Measurements from ENCODE around the gene FAM131A. TPM values are rescaled to one million over a fixed set of nuclear protein-coding genes. Genes with fewer than 3 reads are reported as not detected.

The FAM131A gene
- polyA plus RNA-seq, 1 donor from 2014 or later, result 141 TPM

GRCh38 chr3:184299488-184300377, 37.7 kb upstream of the FAM131A start:
- H3K4me2 ChIP-seq (ENCODE audit: low read length), result peak overlapping the region; percentile 65
- peak overlapping the region; percentile 80 for H2AFZ ChIP-seq (ENCODE audit: low read depth, low read length)
- no peaks in the 10 kb centered on the region for H3F3A ChIP-seq (ENCODE audit: insufficient read depth, low read length, poor library complexity, severe bottlenecking)
- no peaks in the 10 kb centered on the region for H3K9me3 ChIP-seq (ENCODE audit: low read length)
- no peaks in the 10 kb centered on the region for H3K36me3 ChIP-seq (ENCODE audit: insufficient read depth, low read length)
- peak; percentile 46 for TF ChIP-seq MXI1 (conservative IDR thresholded peaks at IDR 0.05; ENCODE audit: poor library complexity, severe bottlenecking)
- peak; percentile 28 for TF ChIP-seq SMC3 (conservative IDR thresholded peaks at IDR 0.05; ENCODE audit: poor library complexity)
- no peak for TF ChIP-seq POLR2AphosphoS5 (IDR thresholded peaks at IDR 0.05)
- H4K20me1 ChIP-seq (ENCODE audit: insufficient read depth), result no peaks in the 10 kb centered on the region
- peak overlapping the region; percentile 96 for H3K4me3 ChIP-seq (ENCODE audit: low read length)
- H3K9ac ChIP-seq (ENCODE audit: low read length), result peak overlapping the region; percentile 92
- H3K27ac ChIP-seq (ENCODE audit: low read length), result peak overlapping the region; percentile 84
- H3K79me2 ChIP-seq (replicated peaks; ENCODE audit: insufficient read depth, low read length), result peaks cover 21% of the 10 kb centered on the region
- no peaks in the 10 kb centered on the region for H3K9me2 ChIP-seq (ENCODE audit: insufficient read depth, low read length)
- no peaks in the 10 kb centered on the region for H3K27me3 ChIP-seq (ENCODE audit: insufficient read depth, low read depth, low read length)

- H3K27ac ChIP-seq (ENCODE audit: low read length), result no peak overlapping the region
- TF ChIP-seq, protein P1, sequence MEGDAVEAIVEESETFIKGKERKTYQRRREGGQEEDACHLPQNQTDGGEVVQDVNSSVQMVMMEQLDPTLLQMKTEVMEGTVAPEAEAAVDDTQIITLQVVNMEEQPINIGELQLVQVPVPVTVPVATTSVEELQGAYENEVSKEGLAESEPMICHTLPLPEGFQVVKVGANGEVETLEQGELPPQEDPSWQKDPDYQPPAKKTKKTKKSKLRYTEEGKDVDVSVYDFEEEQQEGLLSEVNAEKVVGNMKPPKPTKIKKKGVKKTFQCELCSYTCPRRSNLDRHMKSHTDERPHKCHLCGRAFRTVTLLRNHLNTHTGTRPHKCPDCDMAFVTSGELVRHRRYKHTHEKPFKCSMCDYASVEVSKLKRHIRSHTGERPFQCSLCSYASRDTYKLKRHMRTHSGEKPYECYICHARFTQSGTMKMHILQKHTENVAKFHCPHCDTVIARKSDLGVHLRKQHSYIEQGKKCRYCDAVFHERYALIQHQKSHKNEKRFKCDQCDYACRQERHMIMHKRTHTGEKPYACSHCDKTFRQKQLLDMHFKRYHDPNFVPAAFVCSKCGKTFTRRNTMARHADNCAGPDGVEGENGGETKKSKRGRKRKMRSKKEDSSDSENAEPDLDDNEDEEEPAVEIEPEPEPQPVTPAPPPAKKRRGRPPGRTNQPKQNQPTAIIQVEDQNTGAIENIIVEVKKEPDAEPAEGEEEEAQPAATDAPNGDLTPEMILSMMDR (IDR thresholded peaks at IDR 0.05; ENCODE audit: poor library complexity, severe bottlenecking), result no peak
- TF ChIP-seq TAF1 (IDR thresholded peaks at IDR 0.05; ENCODE audit: low read depth) (no peak), POLR2AphosphoS5 (IDR thresholded peaks at IDR 0.05) (no peak), REST (IDR thresholded peaks at IDR 0.05; ENCODE audit: borderline replicate concordance) (no peak), EP300 (conservative IDR thresholded peaks at IDR 0.05; ENCODE audit: poor library complexity, severe bottlenecking) (no peak), MXI1 (conservative IDR thresholded peaks at IDR 0.05; ENCODE audit: poor library complexity, severe bottlenecking) (no peak), RAD21 (conservative IDR thresholded peaks at IDR 0.05) (no peak), EZH2 (IDR thresholded peaks at IDR 0.05; ENCODE audit: borderline replicate concordance, insufficient read depth, low read length, poor library complexity, severe bottlenecking) (no peak), SMC3 (conservative IDR thresholded peaks at IDR 0.05; ENCODE audit: poor library complexity) (no peak)
- peak overlapping the region; percentile 96 for H3K4me3 ChIP-seq (ENCODE audit: low read length)
- H3K27me3 ChIP-seq (ENCODE audit: insufficient read depth, low read depth, low read length), result no peaks in the 10 kb centered on the region
- H3F3A ChIP-seq (ENCODE audit: insufficient read depth, low read length, poor library complexity, severe bottlenecking), result no peaks in the 10 kb centered on the region
- peak overlapping the region; percentile 92 for H3K9ac ChIP-seq (ENCODE audit: low read length)
- H2AFZ ChIP-seq (ENCODE audit: low read depth, low read length), result no peak overlapping the region
- peak overlapping the region; percentile 65 for H3K4me2 ChIP-seq (ENCODE audit: low read length)
- peaks cover 21% of the 10 kb centered on the region for H3K79me2 ChIP-seq (replicated peaks; ENCODE audit: insufficient read depth, low read length)
- H3K36me3 ChIP-seq (ENCODE audit: insufficient read depth, low read length), result no peaks in the 10 kb centered on the region
- no peaks in the 10 kb centered on the region for H3K9me3 ChIP-seq (ENCODE audit: low read length)
- H4K20me1 ChIP-seq (ENCODE audit: insufficient read depth), result no peaks in the 10 kb centered on the region
- no peaks in the 10 kb centered on the region for H3K9me2 ChIP-seq (ENCODE audit: insufficient read depth, low read length)
These were observed 37.1 kb upstream of the FAM131A start for GRCh38 chr3:184300378-184300720.

All from neural cell (in vitro differentiated cells).